GM18861 (cell line): Measurements from ENCODE around the gene NMRK2.
A peak's percentile ranks its signal among the peaks of the same experiment; 100 is the strongest.
"Not testable (repeated sequence)": the region's sequence is repeated elsewhere in the genome, so short reads cannot be mapped to it uniquely, and the experiment has no call there.

Experiments used
- ATAC-seq: cut with Tn5 transposase; IDR thresholded peaks from one replicate; pipeline ENCODE4 v1.9.1; 2021; ENCODE audit not compliant: unreplicated experiment

The NMRK2 gene

DNA sequence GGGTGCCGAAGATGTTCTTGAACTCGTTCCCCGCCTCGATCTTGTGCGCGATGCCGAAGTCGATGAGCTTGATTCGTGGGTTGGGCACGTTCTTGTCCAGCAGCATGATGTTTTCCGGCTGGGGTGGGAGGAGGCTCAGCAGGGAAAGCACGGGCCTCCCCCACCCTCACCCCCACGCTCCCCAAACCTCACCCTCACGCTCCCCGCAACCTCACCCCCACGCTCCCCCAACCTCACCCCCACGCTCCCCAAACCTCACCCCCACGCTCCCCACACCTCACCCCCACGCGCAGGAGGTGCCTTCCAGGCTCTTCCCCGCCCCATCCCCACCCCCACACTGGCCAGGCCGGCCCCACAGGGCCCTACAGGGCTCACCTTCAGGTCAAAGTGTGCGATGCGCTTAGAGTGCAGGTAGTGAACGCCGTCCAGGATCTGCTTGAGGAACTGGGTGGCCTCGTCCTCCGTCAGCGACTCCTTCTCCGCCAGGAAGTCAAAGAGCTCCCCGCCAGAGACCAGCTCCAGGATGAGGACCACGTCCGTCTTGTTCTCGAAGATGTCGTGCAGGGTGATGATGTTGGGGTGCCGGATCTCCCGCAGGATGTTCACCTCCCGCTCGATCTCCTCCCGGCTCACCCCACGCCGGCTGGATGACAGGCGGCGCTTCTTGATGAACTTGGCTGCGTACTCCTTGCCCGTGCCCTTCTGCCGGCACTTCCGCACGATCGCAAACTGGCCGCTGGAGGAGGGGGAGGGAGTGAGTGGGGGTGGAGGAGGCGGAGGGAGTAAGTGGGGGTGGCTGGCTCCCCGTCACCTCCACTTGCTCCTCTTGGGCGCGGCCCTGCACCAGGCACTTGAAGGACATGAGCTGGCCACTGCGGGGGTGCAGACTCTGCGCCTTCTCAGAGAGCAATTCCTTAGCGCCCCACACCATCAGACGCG, 31.7 kb downstream of the NMRK2 start:
- ATAC-seq = no peak

DNA sequence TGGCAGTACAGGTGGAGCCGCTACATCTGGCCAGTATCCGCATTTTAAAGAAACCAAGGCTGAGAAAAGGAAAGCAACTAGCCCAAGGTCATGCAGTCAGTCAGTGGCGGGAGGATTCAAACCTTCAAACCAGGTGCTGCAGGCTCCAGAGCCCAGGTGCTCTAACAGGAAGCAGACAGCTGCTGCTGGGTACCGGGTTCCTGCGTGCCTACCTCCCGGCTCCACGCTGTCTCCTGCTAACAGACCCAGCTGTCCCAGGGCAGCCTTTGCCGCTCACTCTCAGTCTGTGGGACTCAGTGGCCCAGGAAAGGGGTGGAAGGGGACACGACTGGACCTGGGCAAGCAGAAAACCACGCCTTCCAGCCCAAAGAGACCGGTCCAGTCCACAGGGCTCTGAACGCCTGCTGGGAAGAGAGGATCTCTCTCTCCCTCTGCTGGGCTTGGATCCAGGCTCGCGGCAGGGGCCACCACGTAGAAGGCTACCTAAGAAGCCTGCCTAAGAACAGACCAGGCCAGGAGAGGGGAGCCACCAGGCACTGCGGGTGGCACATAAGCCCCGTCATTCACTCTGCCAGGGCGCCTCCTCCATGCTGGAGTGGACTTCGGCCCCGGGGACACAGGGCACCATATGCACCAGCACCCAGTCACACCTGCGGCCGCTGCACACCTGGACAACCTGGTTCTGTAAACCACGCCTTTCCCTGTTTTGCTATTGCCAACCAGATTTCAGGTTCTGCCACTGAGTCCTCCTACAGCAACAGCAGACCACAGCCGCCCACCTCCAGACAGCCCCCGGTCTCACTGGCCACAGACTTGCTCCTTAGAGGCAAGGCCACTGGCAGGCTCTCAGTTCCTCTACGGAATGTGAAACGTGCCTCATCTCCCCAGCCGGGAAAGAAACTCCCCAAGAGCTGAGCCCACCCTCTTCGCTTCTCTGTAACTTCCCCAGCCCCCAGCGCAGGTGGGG, 33.5 kb downstream of the NMRK2 start:
- ATAC-seq = no peak

GRCh38 chr19:3967983-3968382, 35.1 kb downstream of the NMRK2 start:
- not testable (repeated sequence) for ATAC-seq

DNA sequence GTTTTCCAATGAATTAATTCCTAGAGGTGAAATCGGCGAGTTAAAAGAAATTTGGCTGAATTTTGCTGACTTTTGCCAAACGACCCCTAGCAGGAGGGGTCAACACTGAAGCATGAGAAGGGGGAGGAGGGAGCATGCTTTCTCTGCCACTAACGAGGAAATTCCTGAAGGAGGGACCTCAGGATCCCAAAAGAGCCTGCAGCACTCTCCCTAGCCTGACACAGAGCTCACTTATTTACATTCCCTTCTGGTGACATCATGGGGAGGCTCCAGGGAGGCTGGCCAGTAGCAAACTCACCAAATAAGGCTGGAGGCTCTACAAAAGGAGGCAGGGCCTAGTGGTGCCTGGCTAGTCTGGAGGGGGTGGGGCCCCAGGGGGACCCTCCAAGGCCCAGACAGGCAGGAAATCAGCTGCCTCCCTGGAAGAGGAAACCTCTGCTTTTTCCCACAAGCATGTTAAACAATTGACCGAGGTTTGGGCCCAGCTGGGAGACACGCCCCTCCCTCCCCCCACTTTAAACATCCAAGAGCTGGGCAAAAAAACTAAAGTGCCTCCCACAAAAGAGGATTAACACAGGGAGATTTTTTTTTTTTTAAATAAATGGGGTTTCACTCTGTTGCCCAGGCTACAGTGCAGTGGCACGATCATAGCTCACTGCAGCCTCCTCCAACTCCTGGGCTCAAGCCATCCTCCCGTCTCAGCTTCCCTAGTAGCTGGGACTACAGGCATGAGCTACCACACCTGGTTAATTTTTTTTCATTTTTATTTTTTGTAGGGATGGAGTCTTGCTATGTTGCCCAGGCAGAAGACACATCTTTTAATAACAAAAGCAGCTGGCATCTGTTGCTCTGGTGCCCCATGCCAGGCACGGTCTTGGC, 35.9 kb downstream of the NMRK2 start:
- no peak for ATAC-seq

DNA sequence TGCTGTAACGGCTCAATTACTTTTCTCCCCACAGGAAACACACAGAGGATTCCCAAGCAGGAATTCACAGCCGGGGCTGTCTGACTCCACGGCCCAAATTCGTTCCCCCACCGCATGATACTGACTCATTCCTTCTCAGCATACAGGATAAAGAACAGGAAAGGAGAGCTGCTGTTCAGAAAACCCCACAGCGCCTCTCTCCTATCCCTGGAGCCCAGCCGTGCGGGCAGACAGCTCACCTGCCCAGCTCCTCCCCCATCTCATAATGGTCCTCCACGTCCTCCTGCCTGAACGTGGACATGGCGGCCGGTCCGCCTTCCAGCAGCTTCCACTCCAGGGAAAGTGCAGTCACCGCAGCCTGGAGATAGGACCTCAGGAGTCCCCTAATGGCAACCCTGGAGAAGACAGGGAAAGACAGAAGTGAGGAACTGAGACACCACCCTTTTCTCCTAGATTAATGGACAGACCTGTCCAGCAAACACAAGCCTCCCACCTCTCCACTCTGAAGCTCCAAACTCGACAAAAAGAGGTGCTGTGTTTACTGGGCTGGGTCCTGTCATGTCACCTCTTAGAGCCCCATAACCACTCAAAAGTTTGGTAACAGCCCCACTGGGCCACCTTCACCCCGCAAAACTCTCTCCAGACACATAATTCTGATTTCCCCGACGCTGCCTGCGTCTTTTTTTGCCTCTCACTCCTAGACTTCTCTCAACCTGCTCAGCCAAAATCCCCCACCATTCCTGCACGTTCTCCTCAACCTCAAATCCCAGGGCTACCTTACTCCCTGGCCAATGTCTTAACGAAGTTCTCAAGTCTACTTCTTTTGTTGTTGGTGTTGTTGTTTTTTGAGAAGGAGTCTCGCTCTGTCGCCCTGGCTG, 36.8 kb downstream of the NMRK2 start:
- no peak for ATAC-seq

GRCh38 chr19:3970313-3970807, 37.5 kb downstream of the NMRK2 start:
- ATAC-seq = no peak

GRCh38 chr19:3970808-3971598, 38.1 kb downstream of the NMRK2 start, which contains the start of gene DAPK3:
Gene DAPK3, minus strand, starts transcription at chr19:3971099. Its CDS starts 1,364 bp downstream, at chr19:3969735.
- peak; percentile 90 for ATAC-seq

DNA sequence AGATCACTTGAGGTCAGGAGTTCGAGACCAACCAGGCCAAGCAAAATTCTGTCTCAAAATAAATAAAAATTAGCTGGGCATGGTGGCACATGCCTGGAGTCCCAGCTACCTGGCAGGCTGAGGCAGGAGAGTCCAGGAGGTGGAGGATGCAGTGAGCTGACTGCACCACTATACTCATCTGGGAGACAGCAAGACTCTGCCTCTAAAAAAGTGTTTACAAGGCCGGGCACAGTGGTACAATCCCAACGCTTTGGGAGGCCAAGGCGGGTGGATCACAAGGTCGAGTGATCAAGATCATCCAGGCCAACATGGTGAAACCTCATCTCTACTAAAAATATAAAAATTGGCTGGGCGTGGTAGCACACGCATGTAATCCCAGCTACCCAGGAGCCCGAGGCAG, 42.3 kb downstream of the NMRK2 start:
- ATAC-seq = no peak

DNA sequence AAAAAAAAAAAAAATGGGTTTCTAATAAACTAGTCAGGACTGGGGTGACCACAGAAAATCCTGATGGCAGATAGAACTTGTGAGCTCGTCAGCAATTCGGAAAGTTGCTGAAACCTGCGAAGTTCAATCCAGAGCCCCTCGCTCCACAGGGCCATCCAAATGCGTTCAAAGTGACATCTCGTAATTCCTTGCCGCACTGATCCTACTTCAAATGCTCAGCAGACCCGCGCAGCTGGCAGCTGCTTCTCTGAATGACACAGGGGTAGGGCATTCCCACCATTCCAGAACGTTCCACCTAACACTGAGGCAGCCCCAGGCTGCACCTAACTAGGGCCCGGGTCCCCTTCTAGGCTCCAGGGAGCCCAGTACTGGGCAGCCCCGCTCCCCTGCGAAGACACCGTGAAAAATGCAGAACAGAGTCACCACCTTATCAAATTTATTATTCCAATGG, 42.8 kb downstream of the NMRK2 start:
- no peak for ATAC-seq

- ATAC-seq = no peak
Observed at GRCh38 chr19:3976495-3977241, 43.8 kb downstream of the NMRK2 start.

GRCh38 chr19:3977242-3978143, 44.6 kb downstream of the NMRK2 start:
- no peak for ATAC-seq

- ATAC-seq = no peak
Observed at GRCh38 chr19:3978145-3978544, 45.3 kb downstream of the NMRK2 start.

- ATAC-seq = no peak
Observed at GRCh38 chr19:3979289-3979673, 46.4 kb downstream of the NMRK2 start.

GRCh38 chr19:3979674-3980352, 46.9 kb downstream of the NMRK2 start:
- no peak for ATAC-seq

DNA sequence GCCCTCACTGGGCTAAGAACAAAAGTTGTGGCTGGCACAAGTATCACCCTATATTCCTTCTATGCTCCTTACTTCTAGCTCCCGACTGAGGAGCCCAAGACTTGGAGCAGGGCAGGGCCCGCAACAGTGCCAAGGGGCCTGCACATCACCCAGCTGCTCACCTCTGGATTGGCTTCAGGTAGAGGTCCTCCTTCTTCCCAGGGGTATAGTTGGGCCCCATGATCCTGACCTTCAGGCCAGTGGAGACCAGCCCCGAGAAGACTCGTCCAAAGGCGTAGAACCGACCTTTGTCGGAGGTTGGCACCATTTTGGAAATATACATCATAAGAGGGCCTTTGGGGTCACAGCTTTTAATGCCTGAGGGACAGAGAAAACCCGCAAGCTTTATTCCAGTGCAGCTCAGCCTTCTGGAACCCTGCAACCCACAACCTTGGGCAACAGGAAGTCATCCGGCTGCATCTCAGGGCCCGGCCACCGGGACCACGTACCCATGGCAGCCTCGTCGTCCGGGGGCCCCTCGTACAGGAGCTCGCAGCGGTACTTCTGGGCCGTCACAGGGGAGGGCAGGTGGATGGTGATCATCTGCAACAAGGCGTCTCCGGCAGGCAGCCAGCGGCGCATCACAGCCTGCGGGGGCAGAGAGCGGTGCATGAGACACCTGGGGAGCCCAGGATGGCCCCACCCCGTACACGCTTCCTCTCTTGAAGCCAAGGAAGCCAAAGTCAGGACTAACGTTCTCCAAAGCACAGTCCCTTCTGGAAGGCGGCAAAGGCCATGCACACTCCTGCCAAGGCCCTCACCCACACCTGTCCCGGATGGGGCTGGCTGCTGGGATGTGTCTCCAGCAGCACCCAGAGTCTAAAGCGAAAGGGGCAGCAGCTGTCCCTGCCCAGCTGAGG, 47.7 kb downstream of the NMRK2 start:
- no peak for ATAC-seq
